Activated CD4-positive, alpha-beta T cell treated with anti-CD3 and anti-CD28 coated beads for 1 hour (primary cell): ENCODE measurements around the gene GLIS2.

Experiments used
- DNase-seq: peaks from one replicate; pipeline ENCODE4 v3.0.0-alpha.2; 2020

The GLIS2 gene

DNA sequence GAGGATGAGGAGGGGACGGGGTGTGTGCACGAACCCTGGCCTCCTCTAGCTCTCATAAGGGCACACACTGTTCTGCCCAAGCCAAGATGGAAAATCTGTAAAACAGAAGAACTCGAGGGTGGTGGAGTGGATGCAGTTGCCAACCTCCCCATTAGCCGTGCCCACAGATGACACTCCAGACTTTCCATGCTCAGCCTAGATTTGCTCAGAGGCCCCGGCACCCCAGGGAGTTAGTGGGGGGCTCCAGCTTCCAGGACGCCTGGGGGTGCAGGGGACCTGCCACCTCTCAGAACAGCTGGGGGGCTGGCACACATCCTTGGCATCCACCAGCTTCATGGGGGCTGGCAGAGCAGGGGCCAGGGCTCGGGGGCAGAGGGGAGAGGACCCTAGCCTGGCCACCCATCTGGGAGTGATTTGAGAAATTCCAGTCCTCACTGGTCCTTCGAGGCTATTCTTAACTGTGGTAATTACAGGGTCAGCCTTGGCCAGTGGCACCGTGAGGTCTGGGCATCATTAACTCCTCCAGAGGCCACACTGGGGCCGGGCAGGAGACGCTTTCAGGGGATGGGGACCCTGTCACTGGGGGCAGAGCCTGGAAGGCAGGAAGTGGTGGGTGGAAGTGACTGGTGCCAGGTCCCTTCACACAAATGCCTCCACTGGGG lies 70.1 kb downstream of the GLIS2 start:
- no peak for DNase-seq

- DNase-seq, result no peak
Observed at GRCh38 chr16:4386451-4386805, 70.6 kb downstream of the GLIS2 start.

GRCh38 chr16:4386951-4387565 lies 71.2 kb downstream of the GLIS2 start:
- no peak for DNase-seq

- no peak for DNase-seq
Observed at GRCh38 chr16:4387781-4388180, 71.9 kb downstream of the GLIS2 start.

DNA sequence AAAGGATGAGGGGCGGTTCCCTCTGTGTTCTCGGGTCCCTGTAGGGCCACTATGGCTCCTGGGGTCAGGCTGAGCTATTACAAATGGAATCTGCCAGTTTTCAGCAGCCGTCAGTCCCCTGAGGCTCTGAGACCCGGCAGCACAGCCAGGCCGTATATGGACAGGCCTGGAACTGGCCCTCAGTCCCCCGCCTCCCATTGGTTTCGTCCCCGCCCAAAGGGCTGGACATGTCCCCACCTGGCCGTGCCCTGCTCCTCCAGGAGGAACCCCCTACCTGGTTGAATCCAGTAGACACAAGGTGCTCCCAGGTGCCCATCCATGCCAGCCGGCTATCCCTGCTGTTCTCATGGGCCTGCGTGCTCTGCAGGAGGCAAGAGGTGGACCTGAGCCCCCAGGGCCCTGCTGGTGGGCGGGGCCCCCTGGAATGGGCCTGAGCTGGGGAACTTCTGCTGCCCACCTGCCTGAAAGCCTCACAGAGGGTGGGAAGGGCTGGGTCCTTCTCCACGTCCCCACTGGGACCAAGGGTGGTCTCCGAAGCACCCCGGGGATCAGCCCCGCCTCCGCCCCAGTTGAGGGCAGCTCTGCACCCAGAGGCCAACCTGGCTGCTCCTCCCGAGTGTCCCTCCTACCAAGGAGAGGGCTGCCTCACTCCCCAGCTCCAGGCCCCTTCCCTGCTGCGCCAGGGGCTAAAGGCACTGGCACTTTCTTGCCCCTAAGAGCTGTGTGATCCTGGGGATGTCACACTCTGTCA lies 72.6 kb downstream of the GLIS2 start:
- no peak for DNase-seq
